HG03196 (cell line): ENCODE measurements around the gene PLEKHA5.
"Not testable (repeated sequence)": the region's sequence is repeated elsewhere in the genome, so short reads cannot be mapped to it uniquely, and the experiment has no call there.

Experiments used
- ATAC-seq: cut with Tn5 transposase; IDR thresholded peaks from one replicate; pipeline ENCODE4 v1.9.1; 2021; ENCODE audit not compliant: unreplicated experiment

The PLEKHA5 gene

DNA sequence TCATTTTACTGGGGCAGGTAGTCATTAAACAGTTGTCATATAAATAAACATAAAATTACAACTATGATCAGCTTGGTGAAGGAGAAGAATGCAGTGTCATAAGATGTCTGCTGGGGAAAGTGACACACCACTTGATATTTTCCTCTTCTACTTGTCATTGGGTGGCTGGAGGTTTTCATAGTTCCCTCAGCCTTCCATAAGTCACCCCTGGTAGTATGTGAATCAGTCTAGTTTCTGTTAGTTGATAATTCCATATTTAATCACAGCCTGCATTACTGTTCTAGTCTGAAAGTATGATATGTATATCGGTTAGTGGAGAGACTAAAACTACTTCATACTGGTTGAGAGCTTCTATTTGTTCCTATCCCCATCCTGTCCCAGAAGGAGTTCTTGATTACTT lies 38.2 kb downstream of the PLEKHA5 start:
- ATAC-seq = no peak

DNA sequence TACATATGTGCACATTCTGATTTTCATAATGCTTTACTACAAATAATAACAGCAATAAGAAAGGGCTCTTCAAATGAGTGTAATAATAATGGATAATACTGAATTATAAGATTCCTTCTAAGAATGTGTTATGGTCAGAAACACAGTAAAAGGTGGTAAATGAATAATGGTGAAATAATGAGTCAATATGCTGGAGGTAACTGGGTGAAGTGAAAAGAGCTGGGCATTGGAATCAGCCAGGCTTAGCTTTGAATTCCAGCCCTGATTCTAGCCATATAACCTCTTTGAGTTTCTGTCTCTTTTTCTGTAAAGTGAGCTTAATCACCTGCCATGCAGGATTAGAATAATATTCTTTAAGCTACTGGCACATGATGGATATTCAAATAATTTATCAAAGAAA lies 39.1 kb downstream of the PLEKHA5 start:
- ATAC-seq = no peak

DNA sequence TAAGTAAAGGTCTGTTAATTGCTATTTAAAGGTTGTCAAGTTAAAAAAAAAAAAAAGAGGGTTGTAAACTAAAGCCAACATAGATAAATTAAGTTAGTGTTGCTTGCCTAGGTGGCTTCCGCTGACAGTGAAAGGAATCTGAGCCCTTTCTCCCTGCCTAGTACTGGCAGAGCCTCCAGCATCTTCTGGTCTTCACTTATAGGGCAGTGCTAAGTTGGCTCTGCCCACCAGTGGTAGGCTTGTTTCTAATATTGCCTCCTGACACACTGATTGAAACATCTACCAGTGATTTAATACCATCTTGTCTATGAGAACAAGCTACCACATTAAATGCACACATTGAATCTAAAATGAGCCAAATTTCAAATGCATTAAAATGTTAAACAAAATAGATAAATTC lies 39.7 kb downstream of the PLEKHA5 start:
- ATAC-seq = no peak

DNA sequence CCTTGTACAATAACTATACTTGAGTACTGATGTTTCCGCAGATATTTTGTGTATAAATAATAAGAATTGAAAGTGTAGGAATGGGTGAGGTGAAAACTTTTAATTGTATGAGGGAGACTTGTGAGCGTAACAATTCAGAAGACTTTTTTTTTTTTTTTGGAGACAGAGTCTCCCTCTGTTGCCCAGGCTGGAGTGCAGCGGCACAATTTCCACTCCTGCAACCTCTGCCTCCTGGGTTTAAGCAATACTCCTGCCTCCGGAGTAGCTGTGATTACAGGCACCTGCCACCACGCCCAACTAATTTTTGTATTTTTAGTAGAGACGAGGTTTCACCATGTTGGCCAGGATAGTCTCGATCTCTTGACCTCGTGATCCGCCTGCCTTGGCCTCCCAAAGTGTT lies 40.8 kb downstream of the PLEKHA5 start:
- ATAC-seq = not testable (repeated sequence)

DNA sequence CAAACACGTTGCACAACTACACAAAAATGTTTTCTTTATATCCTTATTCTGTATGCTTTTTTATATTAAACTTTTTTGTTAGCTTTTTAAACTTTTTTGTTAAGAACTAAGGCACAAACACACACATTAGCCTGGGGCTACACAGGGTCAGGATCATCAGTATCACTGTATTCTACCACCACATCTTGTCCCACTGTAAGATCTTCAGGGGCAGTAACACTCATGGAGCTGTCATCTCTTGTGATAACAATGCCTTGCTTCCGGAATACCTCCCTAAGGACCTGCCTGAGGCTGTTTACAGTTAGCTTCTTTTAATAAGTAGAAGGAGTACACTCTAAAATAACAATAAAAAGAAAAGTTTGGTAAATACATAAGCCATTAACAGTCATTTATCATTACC lies 42.2 kb downstream of the PLEKHA5 start:
- ATAC-seq = no peak

DNA sequence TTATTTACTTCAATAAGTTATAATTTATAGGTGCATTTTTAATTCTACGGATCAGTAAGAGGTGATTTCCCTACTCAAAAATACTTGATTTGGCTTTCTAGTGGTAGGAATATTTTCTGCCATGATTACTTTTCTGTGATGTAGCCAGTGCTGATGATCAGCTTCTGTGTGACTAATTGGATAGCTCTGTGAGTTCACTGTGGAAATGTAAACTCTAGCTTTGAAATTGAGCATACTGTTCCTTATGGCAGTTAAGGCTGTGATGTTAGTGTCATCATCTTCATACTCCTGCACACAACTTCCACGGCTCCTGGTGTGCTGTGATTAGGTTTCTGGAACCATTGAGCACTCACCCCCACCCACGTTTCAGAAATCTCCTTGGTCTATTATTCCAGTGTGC lies 48.2 kb downstream of the PLEKHA5 start:
- no peak for ATAC-seq

DNA sequence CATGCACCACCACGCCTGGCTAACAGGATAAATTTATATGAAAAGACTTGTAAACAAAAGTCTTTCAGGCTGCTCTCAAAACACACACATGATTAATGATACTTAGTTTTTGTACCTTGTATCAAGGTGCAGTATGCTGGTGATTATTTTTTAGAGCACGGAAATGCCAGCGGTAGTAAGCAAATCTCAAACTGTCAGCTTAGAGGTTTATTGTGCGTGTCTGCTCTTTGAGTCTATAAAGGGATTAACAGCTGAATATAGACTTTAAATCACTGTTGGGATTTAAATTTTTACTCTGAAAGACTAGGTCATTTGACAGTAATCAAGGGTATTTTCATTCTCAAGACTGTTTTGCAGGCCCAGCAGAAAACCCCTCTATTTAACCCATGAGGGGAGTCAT lies 50.5 kb downstream of the PLEKHA5 start:
- ATAC-seq = no peak

DNA sequence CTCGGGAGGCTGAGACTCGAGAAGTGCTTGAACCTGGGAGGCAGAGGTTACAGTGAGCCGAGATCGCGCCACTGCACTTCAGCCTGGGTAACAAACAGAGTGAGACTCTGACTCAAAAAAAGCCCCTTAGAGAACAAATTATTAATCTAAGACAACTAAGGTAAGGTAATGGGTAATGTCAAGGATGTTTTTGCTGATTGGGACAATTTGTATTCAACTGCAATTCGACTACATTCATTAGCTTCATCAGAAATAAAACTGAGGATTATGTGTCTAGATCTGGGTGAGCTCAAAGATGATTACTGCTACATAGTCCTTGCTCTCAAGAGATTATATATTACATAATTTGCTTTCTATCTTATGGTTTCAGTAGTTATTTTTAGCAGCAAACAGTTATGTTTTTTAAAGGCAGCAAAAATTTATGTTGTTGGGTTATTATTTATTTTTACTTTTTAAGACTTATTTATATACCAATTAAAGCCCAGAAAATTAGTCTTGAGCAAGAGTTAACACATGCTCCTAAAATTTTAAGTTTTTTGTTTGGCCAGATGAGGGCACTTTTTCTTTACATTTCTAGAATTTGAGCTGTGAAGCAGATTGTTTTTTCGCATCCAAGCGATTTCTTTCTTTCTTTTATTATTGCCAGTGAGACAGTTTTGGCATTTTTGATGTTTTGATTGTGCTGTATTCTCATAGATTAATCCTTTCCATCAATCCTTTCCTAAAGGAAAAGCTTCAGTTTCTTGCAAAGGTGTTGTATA lies 52.3 kb downstream of the PLEKHA5 start:
- ATAC-seq = no peak

DNA sequence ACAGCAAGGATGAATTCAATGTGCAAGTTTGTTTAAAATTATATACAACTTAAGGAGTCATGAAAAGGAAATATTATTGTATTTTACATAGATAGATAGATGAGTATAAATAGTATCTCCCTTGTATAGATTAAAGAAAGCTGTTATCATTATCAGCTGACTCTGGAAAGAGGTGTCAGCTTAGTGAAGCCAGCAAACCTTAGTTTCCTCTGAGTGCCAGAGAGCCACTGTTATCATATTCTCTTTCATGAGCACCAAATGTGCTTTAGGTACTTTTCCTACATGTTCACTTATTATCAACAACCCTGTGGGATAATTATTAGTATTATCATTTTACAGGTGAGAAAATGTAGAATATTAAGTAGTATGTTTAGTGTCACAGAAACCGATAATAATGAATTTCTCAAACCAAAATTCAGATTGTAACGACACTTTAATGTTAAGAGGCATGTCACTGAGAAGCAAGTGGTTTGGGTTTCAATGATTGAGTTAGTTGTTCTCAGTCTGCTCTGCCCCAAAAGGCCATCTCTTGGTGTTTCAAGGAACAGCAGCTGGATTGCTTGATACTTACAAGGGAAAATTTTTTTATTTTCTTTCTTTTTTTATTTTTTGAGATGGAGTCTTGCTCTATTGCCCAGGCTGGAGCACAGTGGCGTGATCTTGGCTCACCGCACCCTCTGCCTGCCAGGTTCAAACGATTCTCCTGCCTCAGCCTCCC lies 53.7 kb downstream of the PLEKHA5 start:
- ATAC-seq = no peak

DNA sequence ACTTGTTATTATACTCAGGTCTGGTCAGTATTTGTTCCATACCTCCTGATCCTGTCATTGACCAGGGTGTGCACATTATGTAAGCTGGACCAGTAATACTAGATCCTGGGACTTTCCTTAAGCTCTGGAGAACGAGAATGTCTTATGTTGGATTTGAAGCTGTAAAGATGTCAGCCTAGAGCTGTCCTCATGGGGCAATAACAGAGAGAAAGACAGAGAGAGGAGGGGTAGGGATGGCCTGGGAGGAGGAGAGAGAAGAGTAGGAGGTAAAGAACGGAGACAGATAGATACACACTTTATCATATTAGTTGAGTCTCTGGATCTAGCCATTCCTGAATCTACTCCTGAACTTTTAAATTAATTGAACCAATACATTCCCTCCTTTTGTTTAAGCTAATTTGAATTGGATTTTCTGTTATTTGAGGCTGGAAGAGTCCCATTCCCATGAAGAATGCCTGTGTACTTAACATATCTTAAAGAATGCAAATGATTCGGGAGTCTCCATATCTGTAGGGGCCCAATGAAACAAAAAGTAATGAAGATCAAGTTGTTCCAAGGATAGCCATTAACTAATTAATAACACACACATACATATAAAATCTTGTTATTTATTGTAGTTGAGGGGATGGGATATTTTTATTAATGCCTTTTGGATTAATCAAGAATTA lies 55.9 kb downstream of the PLEKHA5 start:
- ATAC-seq = no peak

DNA sequence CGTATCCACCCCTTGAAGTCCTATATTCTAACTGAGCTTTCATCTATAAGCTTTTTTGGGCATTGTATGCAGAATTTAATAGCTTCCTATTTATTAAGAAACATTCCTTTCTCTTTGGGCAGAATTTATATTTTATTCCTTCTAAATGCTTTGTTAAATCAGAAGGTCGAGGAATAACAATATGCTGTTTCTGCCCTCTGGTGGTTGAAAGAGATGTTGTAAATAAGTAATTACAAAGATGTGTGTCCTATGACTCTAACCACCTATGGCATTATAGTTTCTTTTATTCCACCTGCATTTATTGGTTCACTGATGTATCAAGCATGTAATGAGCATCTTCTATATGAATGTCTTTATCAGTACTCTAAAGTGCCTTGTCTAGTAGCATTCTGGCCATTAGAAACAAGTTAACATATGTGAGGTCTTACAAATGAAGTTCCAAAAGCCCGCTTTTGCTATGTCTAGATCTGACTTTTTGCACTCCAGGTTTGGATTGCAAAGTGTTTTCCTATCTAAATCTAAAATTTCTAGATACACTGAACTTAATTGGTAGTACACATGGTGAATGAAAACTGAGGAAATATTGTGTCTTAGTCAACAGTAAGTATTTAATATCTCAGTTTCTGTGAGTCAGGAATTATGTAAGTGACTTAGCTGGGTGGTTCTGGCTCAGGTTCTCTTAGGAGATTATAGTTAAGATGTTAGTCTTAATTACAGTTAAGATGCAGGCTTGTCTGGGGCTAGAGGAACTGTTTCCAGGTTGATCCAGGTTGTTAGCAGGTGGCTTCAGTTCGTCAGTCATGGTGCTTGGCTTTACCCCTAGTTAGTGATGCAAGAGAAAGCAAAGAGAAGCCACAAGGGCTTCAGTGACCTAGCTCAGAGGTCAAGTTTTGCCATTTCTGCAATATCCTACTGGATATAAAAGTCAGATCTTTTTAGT lies 57.5 kb downstream of the PLEKHA5 start:
- no peak for ATAC-seq

DNA sequence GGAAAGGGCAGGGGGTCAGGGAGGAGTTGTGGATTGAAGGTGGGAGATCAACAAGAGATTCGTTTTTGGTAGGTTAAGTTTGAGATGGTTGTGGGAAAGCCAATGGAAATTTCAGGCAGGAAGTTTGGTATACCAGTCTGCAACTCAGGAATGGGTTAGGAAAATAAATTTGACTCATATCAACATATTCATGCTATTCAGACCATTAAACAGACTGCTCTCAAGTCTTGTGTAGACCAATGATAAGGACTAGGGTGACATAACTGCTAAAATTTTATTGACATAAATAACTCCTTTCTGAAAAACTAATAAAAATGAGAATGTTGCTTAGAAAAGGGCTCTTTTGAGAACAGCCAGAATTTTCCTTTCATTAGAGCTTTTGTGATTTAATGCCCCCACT lies 60.0 kb downstream of the PLEKHA5 start:
- ATAC-seq = no peak

DNA sequence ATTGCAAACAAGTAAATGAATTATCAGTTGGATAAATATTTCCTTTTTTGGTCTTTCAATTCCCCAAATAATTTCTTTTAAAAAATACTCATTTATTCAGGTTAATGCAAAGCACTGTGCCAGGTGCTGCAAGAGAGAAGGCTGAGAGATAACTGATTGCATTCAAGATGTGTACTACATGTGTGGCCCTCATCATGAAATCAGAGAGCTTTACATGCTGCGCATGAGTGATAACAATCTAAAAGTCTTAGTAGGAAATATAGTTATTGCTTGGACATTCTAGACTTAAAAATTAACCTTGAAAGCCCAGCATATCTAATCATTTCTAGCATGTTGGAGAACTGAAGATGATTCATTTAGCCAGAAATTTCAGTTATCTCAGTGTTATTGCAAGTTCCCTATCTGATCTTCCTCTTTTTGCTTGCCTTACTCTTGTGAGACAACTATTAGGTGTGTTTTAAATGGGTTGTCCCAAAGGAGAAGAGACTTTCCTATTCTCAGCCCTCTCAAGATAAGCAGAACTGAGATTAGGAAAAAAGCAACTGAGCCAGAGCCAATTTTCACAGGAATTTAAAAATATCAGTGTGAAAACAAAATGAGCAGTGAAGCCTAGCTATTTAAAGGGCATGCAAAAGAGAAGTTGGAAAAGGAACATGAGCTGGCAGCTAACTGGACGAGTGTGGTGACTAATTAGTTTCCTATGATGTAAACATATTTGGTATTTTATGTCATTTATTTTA lies 60.9 kb downstream of the PLEKHA5 start:
- no peak for ATAC-seq

DNA sequence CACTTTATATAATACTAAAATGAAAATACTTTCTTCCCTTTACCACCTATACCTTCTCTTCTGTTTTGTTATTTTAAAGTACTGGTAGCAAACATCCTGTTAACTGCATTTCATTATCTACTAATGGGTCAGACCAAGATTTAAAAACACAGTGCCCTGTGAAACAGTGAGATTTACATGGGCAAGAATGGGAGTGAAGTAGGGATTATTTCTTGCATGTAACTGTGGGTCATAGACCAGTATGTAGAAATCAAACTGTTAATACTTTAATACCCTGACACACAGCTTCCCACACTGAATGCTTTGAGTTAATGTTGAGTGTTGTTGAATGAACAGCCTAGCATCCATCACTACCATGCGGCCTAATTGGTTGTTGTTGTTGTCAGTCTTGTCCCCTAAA lies 61.6 kb downstream of the PLEKHA5 start:
- no peak for ATAC-seq

DNA sequence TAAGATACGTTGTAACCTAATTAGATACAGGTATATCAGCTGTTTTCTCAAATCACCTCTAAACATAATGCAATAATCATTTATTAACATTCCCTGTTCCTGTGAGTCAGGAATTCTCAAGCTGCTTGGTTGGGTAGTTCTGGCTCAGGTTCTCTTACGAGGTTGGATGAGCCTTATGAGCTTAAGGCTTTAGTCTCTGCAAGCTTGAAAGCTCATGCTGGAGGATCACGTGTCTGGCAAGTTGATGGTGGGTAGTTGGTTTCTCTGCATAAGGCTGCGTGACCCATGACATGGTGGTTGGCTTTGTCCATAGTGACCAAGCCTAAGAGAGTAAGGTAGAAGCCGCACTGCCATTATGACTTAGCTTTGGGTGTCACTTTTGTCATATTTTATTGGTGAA lies 62.0 kb downstream of the PLEKHA5 start:
- no peak for ATAC-seq

DNA sequence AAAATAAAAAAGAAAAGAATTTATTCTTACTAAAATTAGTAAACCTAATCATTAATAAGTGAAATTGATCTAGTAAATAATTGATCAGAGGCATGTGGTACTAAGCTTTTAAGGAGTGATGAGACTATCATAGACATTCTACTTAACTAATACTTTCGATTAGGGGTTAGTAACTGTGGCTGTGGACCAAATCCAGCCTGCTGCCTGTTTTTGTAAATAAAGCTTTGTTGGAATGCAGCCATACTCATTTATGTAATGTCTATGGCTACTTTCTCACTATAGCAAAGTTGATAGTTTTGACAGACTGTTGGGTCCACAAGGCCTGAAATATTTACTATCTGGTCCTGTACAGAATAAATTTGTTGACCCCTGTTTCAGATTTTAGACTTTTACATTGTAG lies 63.2 kb downstream of the PLEKHA5 start:
- no peak for ATAC-seq

DNA sequence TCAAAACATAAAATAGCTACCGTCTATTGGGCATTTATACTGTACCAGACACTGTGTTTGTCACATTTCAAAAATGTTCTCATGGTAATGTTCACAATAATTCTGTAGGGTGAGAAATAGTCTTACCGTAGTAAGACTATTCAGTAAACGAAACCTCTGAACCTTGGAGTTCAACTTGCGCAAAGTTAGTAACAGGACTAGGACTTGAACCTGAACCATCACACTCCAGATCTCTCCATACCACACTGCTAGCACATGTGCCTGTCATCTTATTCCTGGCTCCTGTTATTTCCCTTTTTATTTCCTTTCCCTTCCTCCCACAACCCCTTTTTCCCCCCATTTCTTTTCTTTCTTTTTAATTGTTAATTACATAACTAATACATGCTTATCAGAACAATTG lies 65.4 kb downstream of the PLEKHA5 start:
- ATAC-seq = no peak

DNA sequence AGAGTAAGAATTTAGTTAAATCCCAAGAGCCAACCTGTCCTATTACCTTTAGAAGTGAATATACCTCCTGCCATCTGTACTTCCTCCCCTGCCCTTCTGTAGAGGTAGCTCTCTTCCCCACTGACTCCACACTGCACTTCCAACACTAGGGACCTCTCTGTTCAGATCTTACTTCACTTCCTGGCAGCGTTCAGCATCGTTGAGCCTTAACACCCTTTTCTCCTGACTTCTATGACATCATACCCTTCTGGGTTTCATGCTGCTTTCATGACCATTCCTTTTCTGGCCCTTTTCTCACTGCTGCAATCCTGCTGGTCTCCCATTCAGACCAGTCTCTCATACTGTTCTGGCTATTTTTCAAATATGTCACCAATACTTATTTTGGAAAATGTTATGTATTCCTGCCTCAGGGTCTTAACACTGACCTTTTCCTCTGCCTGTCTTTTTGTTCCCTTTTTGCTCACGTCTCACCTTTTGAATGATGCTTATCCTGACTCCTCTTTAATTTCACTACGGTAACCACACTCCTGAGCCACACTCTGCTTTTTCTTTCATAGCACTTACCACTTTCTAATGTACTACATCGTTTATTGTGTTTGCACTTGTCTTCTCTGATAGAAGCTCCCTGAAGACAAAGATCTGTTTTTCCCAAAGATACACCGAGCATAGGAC lies 67.6 kb downstream of the PLEKHA5 start:
- ATAC-seq = no peak

DNA sequence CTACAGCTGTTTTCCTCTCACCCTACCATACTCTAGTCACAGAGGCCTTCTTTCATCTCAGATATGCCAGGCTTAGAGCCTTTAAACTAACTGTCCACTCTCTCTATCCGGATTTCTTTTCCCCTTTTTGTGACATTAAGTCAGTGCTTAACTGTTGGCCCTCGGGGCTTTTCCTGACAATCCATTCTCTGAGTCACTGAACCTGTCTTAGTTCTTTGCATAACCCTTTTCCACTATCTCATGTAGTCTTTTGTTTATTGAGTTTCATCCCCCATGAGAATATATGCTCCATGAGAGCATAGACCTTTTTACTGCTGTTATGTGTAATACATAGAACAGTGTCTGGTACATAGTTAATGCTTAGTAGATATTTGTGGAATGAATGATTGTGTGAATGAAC lies 68.7 kb downstream of the PLEKHA5 start:
- no peak for ATAC-seq

DNA sequence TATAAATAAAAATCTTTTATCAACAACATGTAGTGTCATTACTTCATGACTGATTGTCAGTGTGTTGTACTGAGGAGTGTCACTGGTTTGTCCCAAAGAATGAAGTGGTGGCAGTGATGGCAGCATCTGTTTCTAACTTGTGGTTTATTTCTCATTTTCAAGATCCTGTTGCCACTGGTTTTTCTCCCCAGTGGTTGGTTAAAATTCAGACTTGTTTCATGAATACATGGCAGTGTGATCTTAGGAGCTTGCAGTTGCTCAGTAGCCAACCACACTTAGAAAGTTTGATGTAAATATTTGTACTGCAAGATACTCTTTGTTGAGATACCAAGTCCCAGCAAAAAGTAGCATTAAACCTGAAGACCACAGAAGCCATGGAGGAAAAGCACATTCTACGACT lies 69.8 kb downstream of the PLEKHA5 start:
- ATAC-seq = no peak
